Small intestine (tissue), 7 donors: Measurements from ENCODE around the gene TMEM248. TPM values are rescaled to one million over a fixed set of nuclear protein-coding genes. Genes with fewer than 3 reads are reported as not detected.
A peak's percentile ranks its signal among the peaks of the same experiment; 100 is the strongest.

Experiments
- DNase-seq, 2 donors: peaks; one replicate each; pipeline versions ENCODE4 v3.0.0 to v3.0.0-alpha.2; 2013
- FAIRE-seq: peaks from 2 replicates; lab custom pipeline; 2012; peaks lifted over from hg19 to GRCh38; lab: Jason Lieb, UNC
- H3K27ac ChIP-seq, 3 donors: one replicate each; pipeline ENCODE4 v1.5.1; 2013; ENCODE audit warnings: low read length in 2 of 3, mild to moderate bottlenecking in 2 of 3, control low read depth in 1 of 3, inconsistent platforms in 1 of 3, low read depth in 1 of 3, moderate library complexity in 1 of 3
- H3K27me3 ChIP-seq, 3 donors: one replicate each; pipeline ENCODE4 v1.6.1; 2013; ENCODE audit warnings: low read length in 3 of 3, inconsistent platforms in 1 of 3; ENCODE audit not compliant: control insufficient read depth in 3 of 3, insufficient read depth in 3 of 3
- H3K36me3 ChIP-seq, 3 donors: one replicate each; pipeline ENCODE4 v1.6.1; 2013; ENCODE audit warnings: low read length in 3 of 3, inconsistent platforms in 1 of 3, low read depth in 1 of 3, mild to moderate bottlenecking in 1 of 3, moderate library complexity in 1 of 3; ENCODE audit not compliant: control insufficient read depth in 3 of 3, insufficient read depth in 2 of 3
- H3K4me1 ChIP-seq, 3 donors: one replicate each; pipeline ENCODE4 v1.6.1; 2013; ENCODE audit warnings: low read length in 2 of 3, inconsistent platforms in 1 of 3, low read depth in 1 of 3, mild to moderate bottlenecking in 1 of 3, moderate library complexity in 1 of 3; ENCODE audit not compliant: control insufficient read depth in 3 of 3, insufficient read depth in 2 of 3
- H3K4me3 ChIP-seq, 3 donors: one replicate each; pipeline ENCODE4 v1.5.1; 2013; ENCODE audit warnings: low read length in 3 of 3, control low read depth in 1 of 3, inconsistent platforms in 1 of 3, low read depth in 1 of 3, mild to moderate bottlenecking in 1 of 3, moderate library complexity in 1 of 3
- H3K9me3 ChIP-seq, 2 donors: one replicate each; pipeline ENCODE4 v1.6.1; 2013; ENCODE audit warnings: low read depth in 1 of 2, low read length in 1 of 2; ENCODE audit not compliant: control insufficient read depth in 2 of 2, insufficient read depth in 1 of 2
- WGBS, 3 donors: extraction: QIAGEN DNeasy Blood & Tissue Kit; methylation state at CpG; one replicate each; pipeline ENCODE4 v1.1.7; 2013; 5-methylcytosine and 5-hydroxymethylcytosine counted together
- polyA plus RNA-seq, 4 donors: library from polyadenylated mRNA; stranded (reverse) in 3 of 4; unstranded in 1 of 4; fragments of 200-250 nt in 3 of 4; fragments of 120-200 nt in 1 of 4; gene quantifications; one replicate each; pipeline versions ENCODE4 v1.2.1 to v1.2.3, GENCODE V29; 2013
- donor health status: healthy with polysubstance abuse.
- donor health status: control.
- donor health status: control.
- donor health status: Bipolar disorder and iron deficiency.
- donor health status: healthy.

The TMEM248 gene
- polyA plus RNA-seq, 4 donors: 16.3 to 61.9 (median 37.3) TPM

DNA sequence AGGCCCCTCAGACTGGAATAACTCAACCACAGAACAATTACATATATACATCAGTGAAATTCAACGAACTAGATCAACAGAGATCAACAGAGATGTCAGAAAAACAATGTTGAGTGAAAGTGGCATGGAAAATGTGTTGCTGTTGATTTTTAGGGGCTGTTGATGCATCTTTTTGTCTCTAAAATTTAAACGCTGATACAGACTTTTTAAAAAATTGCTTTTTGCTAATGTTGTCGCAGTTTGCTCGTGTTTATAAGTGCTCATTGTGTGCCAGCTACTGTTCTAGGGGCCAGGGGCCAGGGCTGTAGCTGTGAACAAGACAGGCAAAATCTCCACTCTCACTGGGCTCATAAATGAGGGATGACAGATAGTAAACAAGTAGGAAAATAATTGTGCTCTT lies 18.3 kb downstream of the TMEM248 start:
- H3K9me3 ChIP-seq: peaks cover 0 to 2% of the 10 kb centered on the region in 2 donors
- 86 to 92% (median 91%) methylated on average over 4 of the region's 4 CpGs for WGBS, 3 donors
- DNase-seq (no peak), FAIRE-seq (no peak)
- peaks cover 2 to 37% (median 8%) of the 10 kb centered on the region in 3 donors for H3K36me3 ChIP-seq
- peaks cover 0 to 3% (median 0%) of the 10 kb centered on the region in 3 donors for H3K4me1 ChIP-seq
- no peak overlapping the region for H3K4me3 ChIP-seq
- H3K27me3 ChIP-seq: no peaks in the 10 kb centered on the region
- no peak overlapping the region for H3K27ac ChIP-seq

DNA sequence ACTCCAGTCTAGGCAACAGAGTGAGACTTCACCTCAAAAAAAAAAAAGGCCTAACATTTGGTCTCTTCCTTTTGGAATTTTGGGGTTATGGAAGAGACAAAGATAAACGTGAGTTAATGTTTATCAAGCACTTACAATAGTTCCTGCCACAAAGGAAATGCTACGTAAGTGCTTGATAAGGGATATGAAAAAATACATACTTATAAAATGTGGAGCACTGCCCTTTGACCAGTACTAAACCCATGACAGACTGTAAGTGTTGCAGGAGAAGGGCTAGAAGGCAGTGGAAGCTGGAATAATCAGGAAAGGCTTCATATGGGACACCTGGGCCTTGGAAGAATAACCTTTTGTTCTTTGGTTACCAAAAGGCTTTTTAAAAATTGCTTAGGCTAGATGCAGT lies 25.5 kb downstream of the TMEM248 start:
- FAIRE-seq: peak; percentile 62
- Histone ChIP-seq H3K27ac (peak overlapping the region; percentile 43 to 91 (median 87)), H3K4me1 (peaks cover 0 to 20% (median under 1%) of the 10 kb centered on the region in 3 donors), H3K36me3 (peaks cover 17 to 68% (median 30%) of the 10 kb centered on the region in 3 donors), H3K4me3 (no peak overlapping the region), H3K27me3 (no peaks in the 10 kb centered on the region), H3K9me3 (peaks cover 0 to 3% of the 10 kb centered on the region in 2 donors)
- peak; percentile 94 for DNase-seq
- 16 to 44% (median 25%) methylated on average over 2 of the region's 2 CpGs for WGBS, 3 donors

DNA sequence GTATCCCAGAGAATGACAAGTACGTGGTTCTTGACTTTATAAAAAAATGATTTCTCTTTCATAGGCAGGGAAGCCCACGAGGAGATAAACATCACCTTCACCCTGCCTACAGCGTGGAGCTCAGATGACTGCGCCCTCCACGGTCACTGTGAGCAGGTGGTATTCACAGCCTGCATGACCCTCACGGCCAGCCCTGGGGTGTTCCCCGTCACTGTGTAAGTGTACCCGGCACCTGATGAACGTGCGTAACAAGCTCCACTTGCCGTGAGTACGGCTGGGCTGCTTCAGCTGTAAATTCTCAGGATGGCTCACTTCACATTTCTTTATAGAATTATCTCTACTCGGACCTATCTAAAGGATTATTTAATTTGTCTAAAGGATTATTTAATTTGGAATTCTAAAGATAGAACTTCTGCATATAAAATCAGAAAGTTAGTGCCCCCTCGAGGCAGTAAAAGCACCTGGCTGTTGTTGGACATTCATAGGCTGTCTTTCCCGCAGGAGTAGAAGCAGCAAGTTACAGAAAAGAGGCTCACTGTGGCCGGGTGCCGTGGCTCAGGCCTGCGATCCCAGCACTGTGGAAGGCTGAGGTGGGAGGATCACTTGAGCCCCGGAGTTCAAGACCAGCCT lies 27.6 kb downstream of the TMEM248 start:
- no peak overlapping the region for H3K4me3 ChIP-seq
- peaks cover 4 to 31% (median 5%) of the 10 kb centered on the region in 3 donors for H3K4me1 ChIP-seq
- 61 to 88% (median 80%) methylated on average over 19 of the region's 19 CpGs for WGBS, 3 donors
- peaks cover 0 to 3% of the 10 kb centered on the region in 2 donors for H3K9me3 ChIP-seq
- no peak overlapping the region for H3K27ac ChIP-seq
- peaks cover 22 to 75% (median 23%) of the 10 kb centered on the region in 3 donors for H3K36me3 ChIP-seq
- FAIRE-seq (no peak), DNase-seq (no peak)
- no peaks in the 10 kb centered on the region for H3K27me3 ChIP-seq

GRCh38 chr7:66950311-66950710 lies 29.3 kb downstream of the TMEM248 start:
- Histone ChIP-seq H3K27me3 (no peaks in the 10 kb centered on the region), H3K27ac (no peak overlapping the region), H3K4me1 (peaks cover 4 to 31% (median 5%) of the 10 kb centered on the region in 3 donors), H3K9me3 (no peaks in the 10 kb centered on the region), H3K36me3 (peaks cover 21 to 78% (median 24%) of the 10 kb centered on the region in 3 donors), H3K4me3 (no peak overlapping the region)
- no peak for DNase-seq
- 72 to 77% (median 75%) methylated on average over 3 of the region's 3 CpGs for WGBS, 3 donors
- FAIRE-seq: no peak

DNA sequence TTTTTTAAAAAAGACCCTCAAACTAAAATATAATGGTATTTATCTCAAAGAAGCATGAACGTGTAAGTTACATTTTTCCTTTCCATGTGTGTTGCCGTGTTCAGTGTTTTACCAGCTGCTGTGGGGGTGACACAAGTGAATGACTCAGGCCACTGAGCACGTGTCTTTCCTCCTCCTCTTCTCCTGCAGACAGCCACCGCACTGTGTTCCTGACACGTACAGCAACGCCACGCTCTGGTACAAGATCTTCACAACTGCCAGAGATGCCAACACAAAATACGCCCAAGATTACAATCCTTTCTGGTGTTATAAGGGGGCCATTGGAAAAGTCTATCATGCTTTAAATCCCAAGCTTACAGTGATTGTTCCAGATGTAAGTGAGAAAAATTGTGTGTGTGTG lies 29.7 kb downstream of the TMEM248 start:
- FAIRE-seq (no peak), DNase-seq (no peak)
- Histone ChIP-seq H3K27me3 (no peaks in the 10 kb centered on the region), H3K4me3 (no peak overlapping the region), H3K36me3 (peaks cover 23 to 79% (median 27%) of the 10 kb centered on the region in 3 donors), H3K27ac (no peak overlapping the region), H3K4me1 (peaks cover 4 to 31% (median 5%) of the 10 kb centered on the region in 3 donors), H3K9me3 (no peaks in the 10 kb centered on the region)
- 90 to 94% (median 94%) methylated on average over 8 of the region's 8 CpGs for WGBS, 3 donors

- no peak for FAIRE-seq
- Histone ChIP-seq H3K27me3 (no peaks in the 10 kb centered on the region), H3K36me3 (peaks cover 23 to 74% (median 27%) of the 10 kb centered on the region in 3 donors), H3K4me1 (peaks cover 4 to 18% (median 5%) of the 10 kb centered on the region in 3 donors), H3K27ac (peak overlapping the region; percentile 82 to 93 (median 84)), H3K9me3 (no peaks in the 10 kb centered on the region), H3K4me3 (no peak overlapping the region)
- peak; percentile 69 to 80 for DNase-seq
- WGBS, 3 donors: 33 to 67% (median 54%) methylated on average over 11 of the region's 11 CpGs
Observed at GRCh38 chr7:66952343-66953043, 31.5 kb downstream of the TMEM248 start.

DNA sequence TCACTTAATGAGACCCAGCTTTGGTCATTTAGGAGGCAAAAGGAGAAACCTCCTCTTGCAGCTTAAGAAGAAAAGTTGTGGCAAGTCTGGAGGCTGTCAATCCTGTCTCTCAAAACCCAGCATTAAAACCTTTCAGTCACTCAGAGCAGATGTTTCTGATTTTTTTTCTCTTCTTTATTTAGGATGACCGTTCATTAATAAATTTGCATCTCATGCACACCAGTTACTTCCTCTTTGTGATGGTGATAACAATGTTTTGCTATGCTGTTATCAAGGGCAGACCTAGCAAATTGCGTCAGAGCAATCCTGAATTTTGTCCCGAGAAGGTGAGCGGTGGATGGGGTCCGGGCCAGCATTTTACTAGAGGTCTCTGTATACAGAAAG lies 32.0 kb downstream of the TMEM248 start:
- peaks cover 4 to 12% (median 5%) of the 10 kb centered on the region in 3 donors for H3K4me1 ChIP-seq
- H3K4me3 ChIP-seq: no peak overlapping the region
- 25 to 61% (median 35%) methylated on average over 5 of the region's 5 CpGs for WGBS, 3 donors
- no peaks in the 10 kb centered on the region for H3K9me3 ChIP-seq
- H3K27ac ChIP-seq: peak overlapping the region; percentile 25 to 93 (median 84)
- H3K27me3 ChIP-seq: no peaks in the 10 kb centered on the region
- FAIRE-seq: no peak
- peak in 1 of 2 donors; percentile 41 for DNase-seq
- peaks cover 23 to 74% (median 29%) of the 10 kb centered on the region in 3 donors for H3K36me3 ChIP-seq

- DNase-seq (no peak), FAIRE-seq (no peak)
- H3K4me1 ChIP-seq: peaks cover 0 to 11% (median 4%) of the 10 kb centered on the region in 3 donors
- no peaks in the 10 kb centered on the region for H3K9me3 ChIP-seq
- no peaks in the 10 kb centered on the region for H3K27me3 ChIP-seq
- H3K36me3 ChIP-seq: peaks cover 8 to 68% (median 14%) of the 10 kb centered on the region in 3 donors
- H3K27ac ChIP-seq: peak overlapping the region in 1 of 3 donors; percentile 26
- 90 to 91% (median 90%) methylated on average over 13 of the region's 13 CpGs for WGBS, 3 donors
- no peak overlapping the region for H3K4me3 ChIP-seq
Observed at GRCh38 chr7:66957595-66958290, 36.7 kb downstream of the TMEM248 start.
